K562 (cell line): ENCODE results near the gene DNAJC8. TPM values are rescaled to one million over a fixed set of nuclear protein-coding genes. Genes with fewer than 3 reads are reported as not detected.
A peak's percentile ranks its signal among the peaks of the same experiment; 100 is the strongest.

Experiments
- ARNT ChIP-seq, 2 experiments: fragments of 450-650 bp; IDR thresholded peaks; 2 replicates each; pipeline ENCODE4 v1.6.1; 2016; ENCODE audit warnings: mild to moderate bottlenecking in 1 of 2
- CC2D1A ChIP-seq: fragments of 450-650 bp; IDR thresholded peaks from 2 replicates; pipeline ENCODE4 v1.6.1; 2017; ENCODE audit warnings: mild to moderate bottlenecking
- CCAR2 ChIP-seq: fragments of 200-400 bp; formaldehyde crosslinking; IDR thresholded peaks from 2 replicates; pipeline ENCODE4 v1.6.1; 2017; ENCODE audit warnings: mild to moderate bottlenecking, low read depth, low read length
- EGR1 ChIP-seq: fragments of 450-650 bp; conservative IDR thresholded peaks from 2 replicates; pipeline ENCODE4 v1.6.1; 2017; ENCODE audit warnings: mild to moderate bottlenecking
- ETV5 ChIP-seq: sonication (generic); formaldehyde crosslinking; IDR thresholded peaks from 2 replicates; pipeline ENCODE4 v1.4.0; 2020; ENCODE audit warnings: low read depth, mild to moderate bottlenecking, missing genetic modification reagents
- HDAC3 ChIP-seq: fragments of 450-650 bp; IDR thresholded peaks from 2 replicates; pipeline ENCODE4 v1.6.1; 2018; ENCODE audit warnings: borderline replicate concordance, mild to moderate bottlenecking, moderate library complexity; ENCODE audit not compliant: partially characterized antibody
- HMGN3 ChIP-seq: IDR thresholded peaks from 2 replicates; pipeline ENCODE4 v1.6.1; 2011; ENCODE audit warnings: borderline replicate concordance, low read depth, mild to moderate bottlenecking, mixed read lengths, low read length; ENCODE audit not compliant: insufficient read length; ENCODE audit errors: extremely low read depth
- KLF10 ChIP-seq: fragments of 250-450 bp; sonication (Bioruptor Pico); IDR thresholded peaks from 2 replicates; pipeline ENCODE4 v1.6.1; 2021; ENCODE audit warnings: matching md5 sums
- KLF16 ChIP-seq: IDR thresholded peaks from 2 replicates; pipeline ENCODE4 v1.6.1; 2016; ENCODE audit warnings: antibody characterized with exemption
- PML ChIP-seq: IDR thresholded peaks from 2 replicates; pipeline ENCODE4 v1.6.1; 2012; ENCODE audit warnings: low read length, inconsistent platforms
- RFX7 ChIP-seq: fragments of 250-450 bp; sonication (Bioruptor Pico); IDR thresholded peaks from 2 replicates; pipeline ENCODE4 v1.5.1; 2021; ENCODE audit warnings: mild to moderate bottlenecking
- SNRNP70 ChIP-seq: fragments of 200-400 bp; formaldehyde crosslinking; optimal IDR thresholded peaks from 2 replicates; pipeline ENCODE3; 2017; ENCODE audit warnings: low read depth, low read length
- ZBTB17 ChIP-seq: fragments of 450-650 bp; formaldehyde crosslinking; IDR thresholded peaks from 2 replicates; pipeline ENCODE4 v1.4.0; 2020; ENCODE audit warnings: mild to moderate bottlenecking
- ZBTB8A ChIP-seq: fragments of 450-650 bp; IDR thresholded peaks from 2 replicates; pipeline ENCODE4 v1.6.1; 2018; ENCODE audit warnings: mild to moderate bottlenecking, moderate library complexity; ENCODE audit not compliant: partially characterized antibody
- ZFP30 ChIP-seq: fragments of 250-450 bp; sonication (Bioruptor Pico); IDR thresholded peaks from 2 replicates; pipeline ENCODE4 v1.8.0; 2022; ENCODE audit warnings: moderate library complexity, mild to moderate bottlenecking, inconsistent platforms, borderline replicate concordance
- ZNF584 ChIP-seq: fragments of 200-800 bp; sonication (Bioruptor generic); IDR thresholded peaks from 2 replicates; pipeline ENCODE4 v1.6.1; 2016; ENCODE audit warnings: low read depth, mild to moderate bottlenecking, missing genetic modification characterization, missing compliant biosample characterization
- ZNF699 ChIP-seq: fragments of 250-450 bp; sonication (Bioruptor Pico); IDR thresholded peaks from 2 replicates; pipeline ENCODE4 v1.8.0; 2021; ENCODE audit warnings: mild to moderate bottlenecking, moderate library complexity; ENCODE audit not compliant: insufficient replicate concordance
- polyA plus RNA-seq, 8 experiments: library from polyadenylated mRNA; depleted of rRNA in 4 of 8; stranded (reverse) in 5 of 8; unstranded in 3 of 8; fragments of >200 nt; fragmentation: Nextera tagmentation in 2 of 8; fragmentation: Illumina TruSeq in 1 of 8; extraction: Ambion mirVana in 2 of 8; extraction: Trizol in 1 of 8; gene quantifications; 2 replicates each; pipeline versions ENCODE4 v1.2.1 to v1.2.3, GENCODE V29; 2011 to 2014; ENCODE audit warnings: inconsistent platforms in 1 of 8, missing spikeins in 1 of 8
- total RNA-seq, 7 experiments: library from RNA; depleted of rRNA in 6 of 7; stranded (reverse); fragments of >200 nt in 6 of 7; fragmentation: Illumina TruSeq in 2 of 7; extraction: Trizol in 2 of 7; gene quantifications; 2 replicates each; pipeline versions ENCODE4 v1.2.1 to v1.2.3, GENCODE V29; 2011 to 2021; ENCODE audit warnings: low replicate concordance in 1 of 7
- TF ChIP-seq, protein P1 (sequence below): fragments of 450-650 bp; IDR thresholded peaks from 2 replicates; pipeline ENCODE4 v1.7.1; 2018; ENCODE audit warnings: mild to moderate bottlenecking, low read depth; ENCODE audit not compliant: partially characterized antibody
- TF ChIP-seq, protein P2 (sequence below): fragments of 250-450 bp; sonication (Bioruptor Pico); IDR thresholded peaks from 2 replicates; pipeline ENCODE4 v1.8.0; 2022; ENCODE audit warnings: inconsistent platforms
- TF ChIP-seq, protein P3 (sequence below): fragments of 200-800 bp; sonication (Bioruptor generic); IDR thresholded peaks from 2 replicates; pipeline ENCODE4 v1.6.1; 2017; ENCODE audit warnings: missing genetic modification characterization, missing compliant biosample characterization
- TF ChIP-seq, protein P4 (sequence below): fragments of 250-450 bp; sonication (Bioruptor Pico); IDR thresholded peaks from 2 replicates; pipeline ENCODE4 v1.5.0; 2022; ENCODE audit warnings: mild to moderate bottlenecking

Gene DNAJC8
- total and polyA plus RNA-seq, 9 of the 15 experiments (the other 6 are each of a cell fraction or from before 2014, with no cell fraction given) = 143 to 508 (median 209) TPM

DNA sequence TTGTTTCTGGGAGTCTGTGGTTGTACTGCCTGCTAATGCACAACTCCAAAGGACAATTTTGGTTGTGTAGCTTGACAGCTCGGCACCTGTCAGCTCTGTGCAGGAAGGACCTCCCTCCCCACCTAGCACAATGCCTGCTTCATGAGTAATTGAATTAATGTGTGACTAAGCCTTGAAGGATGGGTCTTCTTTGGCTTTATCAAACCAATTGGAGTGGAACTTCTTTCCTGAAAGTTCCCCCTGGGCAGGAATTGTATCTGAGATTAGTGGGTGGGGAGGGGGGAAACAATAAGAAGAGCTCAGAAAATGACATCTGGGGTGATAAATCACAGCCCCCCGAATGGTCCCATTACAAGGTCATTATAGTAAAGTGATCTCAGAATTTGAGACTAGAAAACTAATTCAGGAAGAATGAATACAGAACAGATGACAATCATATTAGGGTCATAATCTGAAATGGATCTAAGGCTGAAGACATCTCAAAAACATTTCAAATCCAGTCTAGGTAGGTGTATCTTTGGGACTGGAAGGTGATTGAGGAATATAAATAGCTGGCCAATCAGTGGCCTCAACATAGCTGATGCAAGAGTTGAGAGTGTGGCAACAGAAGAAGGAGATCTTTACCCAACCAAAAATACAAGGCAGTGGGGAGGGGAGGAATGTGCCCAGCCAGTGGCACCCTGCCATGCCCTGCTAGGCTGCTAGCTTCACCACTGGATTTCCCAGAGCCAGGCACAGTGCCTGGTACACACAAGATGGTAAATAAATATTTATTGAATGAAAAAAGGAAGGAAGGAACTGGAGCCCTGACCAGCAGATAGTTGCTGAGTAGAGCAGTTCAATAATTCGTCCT is 16.4 kb upstream of the DNAJC8 start (continued):
- TF ChIP-seq ZNF584 = peak; percentile 86
- TF ChIP-seq CCAR2 = no peak
- no peak for TF ChIP-seq EGR1
- TF ChIP-seq, protein P1, sequence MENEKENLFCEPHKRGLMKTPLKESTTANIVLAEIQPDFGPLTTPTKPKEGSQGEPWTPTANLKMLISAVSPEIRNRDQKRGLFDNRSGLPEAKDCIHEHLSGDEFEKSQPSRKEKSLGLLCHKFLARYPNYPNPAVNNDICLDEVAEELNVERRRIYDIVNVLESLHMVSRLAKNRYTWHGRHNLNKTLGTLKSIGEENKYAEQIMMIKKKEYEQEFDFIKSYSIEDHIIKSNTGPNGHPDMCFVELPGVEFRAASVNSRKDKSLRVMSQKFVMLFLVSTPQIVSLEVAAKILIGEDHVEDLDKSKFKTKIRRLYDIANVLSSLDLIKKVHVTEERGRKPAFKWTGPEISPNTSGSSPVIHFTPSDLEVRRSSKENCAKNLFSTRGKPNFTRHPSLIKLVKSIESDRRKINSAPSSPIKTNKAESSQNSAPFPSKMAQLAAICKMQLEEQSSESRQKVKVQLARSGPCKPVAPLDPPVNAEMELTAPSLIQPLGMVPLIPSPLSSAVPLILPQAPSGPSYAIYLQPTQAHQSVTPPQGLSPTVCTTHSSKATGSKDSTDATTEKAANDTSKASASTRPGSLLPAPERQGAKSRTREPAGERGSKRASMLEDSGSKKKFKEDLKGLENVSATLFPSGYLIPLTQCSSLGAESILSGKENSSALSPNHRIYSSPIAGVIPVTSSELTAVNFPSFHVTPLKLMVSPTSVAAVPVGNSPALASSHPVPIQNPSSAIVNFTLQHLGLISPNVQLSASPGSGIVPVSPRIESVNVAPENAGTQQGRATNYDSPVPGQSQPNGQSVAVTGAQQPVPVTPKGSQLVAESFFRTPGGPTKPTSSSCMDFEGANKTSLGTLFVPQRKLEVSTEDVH = no peak
- TF ChIP-seq ARNT (IDR thresholded peaks at IDR 0.05) = 0 out of 4 replicates have a peak, but pooled peaks of 1 of the 2 experiments have one; percentile 19
- no peak for TF ChIP-seq ZFP30 (CRISPR knock-in tag)
- TF ChIP-seq SNRNP70 = no peak
- no peak for TF ChIP-seq HDAC3
- no peak for TF ChIP-seq KLF10 (CRISPR knock-in tag)
- no peak for TF ChIP-seq ZNF699 (CRISPR knock-in tag)
- no peak for TF ChIP-seq ETV5
- TF ChIP-seq ZBTB8A = no peak
- no peak for TF ChIP-seq HMGN3
- no peak for TF ChIP-seq RFX7
- TF ChIP-seq, protein P2, sequence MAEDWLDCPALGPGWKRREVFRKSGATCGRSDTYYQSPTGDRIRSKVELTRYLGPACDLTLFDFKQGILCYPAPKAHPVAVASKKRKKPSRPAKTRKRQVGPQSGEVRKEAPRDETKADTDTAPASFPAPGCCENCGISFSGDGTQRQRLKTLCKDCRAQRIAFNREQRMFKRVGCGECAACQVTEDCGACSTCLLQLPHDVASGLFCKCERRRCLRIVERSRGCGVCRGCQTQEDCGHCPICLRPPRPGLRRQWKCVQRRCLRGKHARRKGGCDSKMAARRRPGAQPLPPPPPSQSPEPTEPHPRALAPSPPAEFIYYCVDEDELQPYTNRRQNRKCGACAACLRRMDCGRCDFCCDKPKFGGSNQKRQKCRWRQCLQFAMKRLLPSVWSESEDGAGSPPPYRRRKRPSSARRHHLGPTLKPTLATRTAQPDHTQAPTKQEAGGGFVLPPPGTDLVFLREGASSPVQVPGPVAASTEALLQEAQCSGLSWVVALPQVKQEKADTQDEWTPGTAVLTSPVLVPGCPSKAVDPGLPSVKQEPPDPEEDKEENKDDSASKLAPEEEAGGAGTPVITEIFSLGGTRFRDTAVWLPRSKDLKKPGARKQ (CRISPR knock-in tag) = no peak
- TF ChIP-seq, protein P3, sequence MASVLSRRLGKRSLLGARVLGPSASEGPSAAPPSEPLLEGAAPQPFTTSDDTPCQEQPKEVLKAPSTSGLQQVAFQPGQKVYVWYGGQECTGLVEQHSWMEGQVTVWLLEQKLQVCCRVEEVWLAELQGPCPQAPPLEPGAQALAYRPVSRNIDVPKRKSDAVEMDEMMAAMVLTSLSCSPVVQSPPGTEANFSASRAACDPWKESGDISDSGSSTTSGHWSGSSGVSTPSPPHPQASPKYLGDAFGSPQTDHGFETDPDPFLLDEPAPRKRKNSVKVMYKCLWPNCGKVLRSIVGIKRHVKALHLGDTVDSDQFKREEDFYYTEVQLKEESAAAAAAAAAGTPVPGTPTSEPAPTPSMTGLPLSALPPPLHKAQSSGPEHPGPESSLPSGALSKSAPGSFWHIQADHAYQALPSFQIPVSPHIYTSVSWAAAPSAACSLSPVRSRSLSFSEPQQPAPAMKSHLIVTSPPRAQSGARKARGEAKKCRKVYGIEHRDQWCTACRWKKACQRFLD (CRISPR knock-in tag) = no peak
- no peak for TF ChIP-seq KLF16
- no peak for TF ChIP-seq ZBTB17 (CRISPR knock-in tag)
- no peak for TF ChIP-seq CC2D1A
- TF ChIP-seq, protein P4, sequence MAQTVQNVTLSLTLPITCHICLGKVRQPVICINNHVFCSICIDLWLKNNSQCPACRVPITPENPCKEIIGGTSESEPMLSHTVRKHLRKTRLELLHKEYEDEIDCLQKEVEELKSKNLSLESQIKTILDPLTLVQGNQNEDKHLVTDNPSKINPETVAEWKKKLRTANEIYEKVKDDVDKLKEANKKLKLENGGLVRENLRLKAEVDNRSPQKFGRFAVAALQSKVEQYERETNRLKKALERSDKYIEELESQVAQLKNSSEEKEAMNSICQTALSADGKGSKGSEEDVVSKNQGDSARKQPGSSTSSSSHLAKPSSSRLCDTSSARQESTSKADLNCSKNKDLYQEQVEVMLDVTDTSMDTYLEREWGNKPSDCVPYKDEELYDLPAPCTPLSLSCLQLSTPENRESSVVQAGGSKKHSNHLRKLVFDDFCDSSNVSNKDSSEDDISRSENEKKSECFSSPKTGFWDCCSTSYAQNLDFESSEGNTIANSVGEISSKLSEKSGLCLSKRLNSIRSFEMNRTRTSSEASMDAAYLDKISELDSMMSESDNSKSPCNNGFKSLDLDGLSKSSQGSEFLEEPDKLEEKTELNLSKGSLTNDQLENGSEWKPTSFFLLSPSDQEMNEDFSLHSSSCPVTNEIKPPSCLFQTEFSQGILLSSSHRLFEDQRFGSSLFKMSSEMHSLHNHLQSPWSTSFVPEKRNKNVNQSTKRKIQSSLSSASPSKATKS (CRISPR knock-in tag) = no peak
- TF ChIP-seq PML = no peak
